AG10803 (cell line): ENCODE measurements around the gene CES2.

Experiments used
- DNase-seq: peaks from one replicate; pipeline ENCODE4 v3.0.0; 2010; ENCODE audit warnings: low read depth
- H3K4me3 ChIP-seq: 2 replicates; pipeline ENCODE4 v1.5.1; 2011; ENCODE audit warnings: mild to moderate bottlenecking, low read length, control low read depth
- CTCF ChIP-seq: conservative IDR thresholded peaks from 2 replicates; pipeline ENCODE4 v1.5.1; 2011; ENCODE audit warnings: mild to moderate bottlenecking, low read length, control low read depth, inconsistent platforms

CES2 gene

GRCh38 chr16:66926171-66926947 is 9.0 kb upstream of the CES2 start:
- no peak for DNase-seq
- no peak for TF ChIP-seq CTCF

GRCh38 chr16:66926961-66927436 is 8.3 kb upstream of the CES2 start:
- DNase-seq: peak; percentile 94
- 0 out of 2 replicates have a peak, but pooled peaks have one; percentile 10 for TF ChIP-seq CTCF
- no peak overlapping the region for H3K4me3 ChIP-seq

More at GRCh38 chr16:66926171-66926947, 9.0 kb upstream of the CES2 start:
- H3K4me3 ChIP-seq: no peak overlapping the region

- DNase-seq: peak; percentile 41
- no peak for TF ChIP-seq CTCF
- H3K4me3 ChIP-seq: no peak overlapping the region
Observed at GRCh38 chr16:66927918-66928649, 7.2 kb upstream of the CES2 start.

GRCh38 chr16:66928702-66929388 is 6.5 kb upstream of the CES2 start:
- DNase-seq: peak; percentile 29
- TF ChIP-seq CTCF: peak; percentile 33
- H3K4me3 ChIP-seq: no peak overlapping the region

GRCh38 chr16:66930189-66930588 is 5.1 kb upstream of the CES2 start:
- peak; percentile 29 for DNase-seq
- TF ChIP-seq CTCF: no peak
- H3K4me3 ChIP-seq: no peak overlapping the region

- no peak overlapping the region for H3K4me3 ChIP-seq
- no peak for DNase-seq
- TF ChIP-seq CTCF: no peak
Observed at GRCh38 chr16:66931665-66932064, 3.7 kb upstream of the CES2 start.
